MM.1S (cell line): Measurements from ENCODE around the gene ZBTB47.

Source experiments
- DNase-seq: peaks from one replicate; pipeline ENCODE4 v3.0.0-alpha.2; 2015
- H2AFZ ChIP-seq: fragments of 300-600 bp; sonication (generic); 2 replicates; pipeline ENCODE4 v1.6.0; 2016; ENCODE audit warnings: antibody characterized with exemption, low read length
- H3F3A ChIP-seq: fragments of 300-600 bp; sonication (generic); 2 replicates; pipeline ENCODE4 v1.6.1; 2016; ENCODE audit warnings: mild to moderate bottlenecking, antibody characterized with exemption, low read length, moderate library complexity, mixed read lengths; ENCODE audit not compliant: insufficient read depth
- H3K27ac ChIP-seq: fragments of 300-600 bp; sonication (generic); 2 replicates; pipeline ENCODE4 v1.5.1; 2016; ENCODE audit warnings: mild to moderate bottlenecking, low read length
- H3K27me3 ChIP-seq: fragments of 300-600 bp; sonication (generic); replicated peaks from 2 replicates; pipeline ENCODE4 v1.6.0; 2016; ENCODE audit warnings: low read length; ENCODE audit not compliant: insufficient read depth
- H3K36me3 ChIP-seq: fragments of 300-600 bp; sonication (generic); replicated peaks from 2 replicates; pipeline ENCODE4 v1.6.1; 2016; ENCODE audit warnings: mild to moderate bottlenecking, low read length, mixed read lengths; ENCODE audit not compliant: insufficient read depth
- H3K4me1 ChIP-seq: fragments of 300-600 bp; sonication (generic); 2 replicates; pipeline ENCODE4 v1.6.1; 2016; ENCODE audit warnings: low read length, mixed read lengths
- H3K4me2 ChIP-seq: fragments of 300-600 bp; sonication (generic); 2 replicates; pipeline ENCODE4 v1.6.0; 2016; ENCODE audit warnings: low read depth, low read length
- H3K4me3 ChIP-seq: fragments of 300-600 bp; sonication (generic); 2 replicates; pipeline ENCODE4 v1.5.1; 2016; ENCODE audit warnings: low read length, mixed read lengths
- H3K79me2 ChIP-seq: fragments of 300-600 bp; sonication (generic); 2 replicates; pipeline ENCODE4 v1.6.1; 2016; ENCODE audit warnings: mixed run types, low read length, mixed read lengths
- H3K9ac ChIP-seq: fragments of 300-600 bp; sonication (generic); 2 replicates; pipeline ENCODE4 v1.6.1; 2016; ENCODE audit warnings: low read length, mixed read lengths
- H3K9me2 ChIP-seq: fragments of 300-600 bp; sonication (generic); replicated peaks from 2 replicates; pipeline ENCODE4 v1.6.1; 2016; ENCODE audit warnings: mild to moderate bottlenecking, low read length, mixed read lengths; ENCODE audit not compliant: insufficient read depth
- H3K9me3 ChIP-seq: fragments of 300-600 bp; sonication (generic); replicated peaks from 2 replicates; pipeline ENCODE4 v1.6.1; 2016; ENCODE audit warnings: mild to moderate bottlenecking, low read length, mixed read lengths; ENCODE audit not compliant: insufficient read depth
- H4K20me1 ChIP-seq: fragments of 300-600 bp; sonication (generic); 2 replicates; pipeline ENCODE4 v1.6.1; 2016; ENCODE audit warnings: mild to moderate bottlenecking, low read length, moderate library complexity, mixed read lengths; ENCODE audit not compliant: insufficient read depth
- EZH2 ChIP-seq: fragments of 300-600 bp; sonication (generic); optimal IDR thresholded peaks from 2 replicates; pipeline ENCODE3; 2017; ENCODE audit warnings: low read depth, mild to moderate bottlenecking, antibody characterized with exemption, low read length, mixed read lengths
- EZH2phosphoT487 ChIP-seq: fragments of 300-600 bp; sonication (generic); IDR thresholded peaks from 2 replicates; pipeline ENCODE4 v1.6.1; 2018; ENCODE audit warnings: antibody characterized with exemption, low read length
- TF ChIP-seq, protein P1 (sequence below): fragments of 300-600 bp; sonication (generic); IDR thresholded peaks from 2 replicates; pipeline ENCODE4 v1.5.1; 2016; ENCODE audit warnings: antibody characterized with exemption, low read length, mixed read lengths

The ZBTB47 gene

DNA sequence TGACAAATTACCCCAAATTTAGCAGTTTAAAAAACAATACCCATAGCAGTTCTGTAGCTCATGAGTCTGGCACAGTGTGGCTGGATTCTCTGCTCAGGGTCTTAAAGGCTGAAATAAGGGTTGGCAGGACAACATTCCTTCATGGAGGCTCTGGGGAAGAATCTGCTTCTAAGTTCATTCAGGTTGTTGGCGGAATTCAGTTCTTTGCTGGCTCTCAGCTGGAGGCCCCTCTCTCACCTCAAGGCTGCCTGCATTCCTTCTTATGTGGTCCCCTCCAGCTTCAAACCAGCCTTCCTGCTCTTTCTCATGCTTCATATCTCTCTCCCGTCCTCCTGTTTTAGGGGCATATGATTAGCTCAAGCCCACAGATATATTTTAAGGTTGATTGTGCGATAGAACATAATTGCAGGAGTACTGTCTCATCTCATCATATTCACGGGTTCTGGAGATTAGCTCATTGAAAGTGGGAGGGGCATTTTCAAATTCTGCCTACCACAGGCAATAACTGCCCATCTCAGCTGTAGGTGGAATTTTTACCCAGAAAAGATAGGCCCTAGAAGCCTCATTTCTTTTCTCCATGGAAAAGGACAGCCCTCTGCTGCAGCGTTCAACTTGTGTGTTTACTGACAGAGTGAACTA, 5.6 kb upstream of the ZBTB47 start:
- no peak for DNase-seq
- Histone ChIP-seq H3K9ac (no peak overlapping the region), H4K20me1 (no peaks in the 10 kb centered on the region), H3K27me3 (no peaks in the 10 kb centered on the region), H2AFZ (no peak overlapping the region), H3K4me2 (no peak overlapping the region), H3K36me3 (peaks cover 5% of the 10 kb centered on the region; the same call in 1 of the 2 replicates), H3K79me2 (no peaks in the 10 kb centered on the region), H3K4me1 (no peaks in the 10 kb centered on the region), H3K27ac (no peak overlapping the region), H3K9me3 (no peaks in the 10 kb centered on the region), H3F3A (no peaks in the 10 kb centered on the region), H3K9me2 (no peaks in the 10 kb centered on the region), H3K4me3 (no peak overlapping the region)
- TF ChIP-seq, protein P1, sequence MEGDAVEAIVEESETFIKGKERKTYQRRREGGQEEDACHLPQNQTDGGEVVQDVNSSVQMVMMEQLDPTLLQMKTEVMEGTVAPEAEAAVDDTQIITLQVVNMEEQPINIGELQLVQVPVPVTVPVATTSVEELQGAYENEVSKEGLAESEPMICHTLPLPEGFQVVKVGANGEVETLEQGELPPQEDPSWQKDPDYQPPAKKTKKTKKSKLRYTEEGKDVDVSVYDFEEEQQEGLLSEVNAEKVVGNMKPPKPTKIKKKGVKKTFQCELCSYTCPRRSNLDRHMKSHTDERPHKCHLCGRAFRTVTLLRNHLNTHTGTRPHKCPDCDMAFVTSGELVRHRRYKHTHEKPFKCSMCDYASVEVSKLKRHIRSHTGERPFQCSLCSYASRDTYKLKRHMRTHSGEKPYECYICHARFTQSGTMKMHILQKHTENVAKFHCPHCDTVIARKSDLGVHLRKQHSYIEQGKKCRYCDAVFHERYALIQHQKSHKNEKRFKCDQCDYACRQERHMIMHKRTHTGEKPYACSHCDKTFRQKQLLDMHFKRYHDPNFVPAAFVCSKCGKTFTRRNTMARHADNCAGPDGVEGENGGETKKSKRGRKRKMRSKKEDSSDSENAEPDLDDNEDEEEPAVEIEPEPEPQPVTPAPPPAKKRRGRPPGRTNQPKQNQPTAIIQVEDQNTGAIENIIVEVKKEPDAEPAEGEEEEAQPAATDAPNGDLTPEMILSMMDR = no peak

DNA sequence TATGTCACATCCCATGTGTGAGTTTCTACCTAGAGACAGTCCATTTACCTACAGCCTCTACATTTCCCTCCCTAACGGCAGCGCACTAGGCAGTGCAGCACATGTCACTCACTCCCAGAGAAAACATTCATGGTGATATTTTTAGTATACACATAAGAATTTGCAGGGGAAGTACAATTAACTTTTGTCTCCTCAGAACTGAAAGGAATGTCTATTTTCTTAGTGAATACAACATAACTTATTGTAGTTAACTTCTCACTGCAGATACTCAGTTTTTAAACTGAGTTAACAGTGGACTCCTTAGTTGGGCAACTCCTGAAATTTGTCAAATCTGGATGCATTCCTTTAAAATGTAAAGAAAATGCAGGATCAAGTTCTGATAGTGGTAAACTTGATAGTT, 4.5 kb upstream of the ZBTB47 start:
- H3K4me2 ChIP-seq = no peak overlapping the region
- no peaks in the 10 kb centered on the region for H3K79me2 ChIP-seq
- no peaks in the 10 kb centered on the region for H3F3A ChIP-seq
- H3K36me3 ChIP-seq = no peaks in the 10 kb centered on the region; the same call in 1 of the 2 replicates
- H3K4me3 ChIP-seq = no peak overlapping the region
- DNase-seq = no peak
- no peaks in the 10 kb centered on the region for H4K20me1 ChIP-seq
- H2AFZ ChIP-seq = no peak overlapping the region
- no peaks in the 10 kb centered on the region for H3K9me2 ChIP-seq
- TF ChIP-seq, protein P1 = no peak
- TF ChIP-seq EZH2phosphoT487 (no peak), EZH2 (no peak)
- H3K27ac ChIP-seq = no peak overlapping the region
- H3K4me1 ChIP-seq = no peaks in the 10 kb centered on the region
- no peaks in the 10 kb centered on the region for H3K27me3 ChIP-seq
- H3K9ac ChIP-seq = no peak overlapping the region
- no peaks in the 10 kb centered on the region for H3K9me3 ChIP-seq

DNA sequence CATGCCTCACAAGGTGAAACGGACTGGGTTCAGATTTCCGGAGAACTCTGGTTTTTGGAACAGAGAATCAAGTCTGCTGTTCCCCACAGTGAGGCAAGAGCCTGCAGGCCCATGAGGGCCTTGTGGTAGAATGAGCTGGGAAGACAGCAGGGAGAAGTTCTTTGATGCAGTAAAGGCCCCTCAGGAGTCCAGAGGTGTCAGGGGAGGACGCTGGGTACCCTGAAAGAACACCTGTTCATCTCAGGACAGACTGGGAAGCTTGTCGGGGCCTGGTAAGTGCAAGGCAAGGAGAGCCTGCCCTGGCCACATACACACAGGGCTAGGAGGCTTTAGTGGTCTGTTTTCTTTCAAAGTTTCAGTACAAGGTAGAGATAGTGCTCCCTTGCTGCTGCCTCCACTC, 3.7 kb upstream of the ZBTB47 start:
- no peak overlapping the region for H2AFZ ChIP-seq
- H3K9me2 ChIP-seq = no peaks in the 10 kb centered on the region
- H4K20me1 ChIP-seq = no peaks in the 10 kb centered on the region
- H3K79me2 ChIP-seq = no peaks in the 10 kb centered on the region
- no peak overlapping the region for H3K4me2 ChIP-seq
- no peaks in the 10 kb centered on the region for H3K9me3 ChIP-seq
- no peaks in the 10 kb centered on the region for H3K27me3 ChIP-seq
- TF ChIP-seq EZH2 = no peak
- no peak for TF ChIP-seq EZH2phosphoT487
- TF ChIP-seq, protein P1 = no peak
- H3K4me3 ChIP-seq = no peak overlapping the region
- H3K4me1 ChIP-seq = no peaks in the 10 kb centered on the region
- H3K9ac ChIP-seq = no peak overlapping the region
- H3K36me3 ChIP-seq = no peaks in the 10 kb centered on the region; the same call in 1 of the 2 replicates
- no peak overlapping the region for H3K27ac ChIP-seq
- H3F3A ChIP-seq = no peaks in the 10 kb centered on the region
- DNase-seq = no peak
